GM21360 (cell line): ENCODE data around the gene DCHS1.
"Not testable (repeated sequence)": the region's sequence is repeated elsewhere in the genome, so short reads cannot be mapped to it uniquely, and the experiment has no call there.

ENCODE experiments used
- ATAC-seq: cut with Tn5 transposase; IDR thresholded peaks from one replicate; pipeline ENCODE4 v1.9.1; 2021; ENCODE audit warnings: mild to moderate bottlenecking, moderate library complexity; ENCODE audit not compliant: unreplicated experiment

Gene DCHS1

GRCh38 chr11:6655790-6656583, at the start of gene DCHS1:
Gene DCHS1 (minus strand): TSS chr11:6655809. CDS start chr11:6641613, 14,196 bp downstream.
- ATAC-seq: no peak

- ATAC-seq: no peak
Observed at GRCh38 chr11:6703247-6704063, 47.8 kb upstream of the DCHS1 start.

GRCh38 chr11:6701955-6702354, 46.3 kb upstream of the DCHS1 start:
- ATAC-seq: not testable (repeated sequence)

- ATAC-seq: no peak
Observed at GRCh38 chr11:6695377-6695776, 39.8 kb upstream of the DCHS1 start.

GRCh38 chr11:6694229-6694535, 38.6 kb upstream of the DCHS1 start:
- no peak for ATAC-seq

- no peak for ATAC-seq
Observed at GRCh38 chr11:6693342-6694228, 38.0 kb upstream of the DCHS1 start.

GRCh38 chr11:6692128-6692527, 36.5 kb upstream of the DCHS1 start:
- ATAC-seq: no peak

- ATAC-seq: not testable (repeated sequence)
Observed at GRCh38 chr11:6690431-6691132, 35.0 kb upstream of the DCHS1 start.

GRCh38 chr11:6687876-6688275, 32.3 kb upstream of the DCHS1 start:
- no peak for ATAC-seq

- no peak for ATAC-seq
Observed at GRCh38 chr11:6686006-6686405, 30.4 kb upstream of the DCHS1 start.

GRCh38 chr11:6684068-6684467, 28.5 kb upstream of the DCHS1 start:
- ATAC-seq: not testable (repeated sequence)

- ATAC-seq: peak; percentile 94
Observed at GRCh38 chr11:6682936-6683861, 27.6 kb upstream of the DCHS1 start, which contains the start of gene MRPL17. Gene MRPL17 (minus strand): TSS chr11:6683340. CDS start chr11:6683296, 44 bp downstream.

- peak; percentile 3 for ATAC-seq
Observed at GRCh38 chr11:6682591-6682935, 27.0 kb upstream of the DCHS1 start.

- no peak for ATAC-seq
Observed at GRCh38 chr11:6681949-6682348, 26.3 kb upstream of the DCHS1 start.

- ATAC-seq: no peak
Observed at GRCh38 chr11:6681505-6681904, 25.9 kb upstream of the DCHS1 start.

- ATAC-seq: no peak
Observed at GRCh38 chr11:6677018-6677417, 21.4 kb upstream of the DCHS1 start.

- no peak for ATAC-seq
Observed at GRCh38 chr11:6674862-6675261, 19.3 kb upstream of the DCHS1 start.

- no peak for ATAC-seq
Observed at GRCh38 chr11:6674219-6674597, 18.6 kb upstream of the DCHS1 start.

GRCh38 chr11:6673523-6674218, 18.1 kb upstream of the DCHS1 start:
- no peak for ATAC-seq
